Naive thymus-derived CD4-positive, alpha-beta T cell (primary cell): ENCODE results near the gene ANKRD45. TPM values are rescaled to one million over a fixed set of nuclear protein-coding genes. Genes with fewer than 3 reads are reported as not detected.
"Not testable (repeated sequence)": the region's sequence is repeated elsewhere in the genome, so short reads cannot be mapped to it uniquely, and the experiment has no call there.

Experiments used
- ATAC-seq: fragments of 150-1000 bp; cut with Tn5 transposase; 2 replicates; pipeline ENCODE4 v1.10.0; 2021; ENCODE audit warnings: mild to moderate bottlenecking, moderate library complexity
- CTCF ChIA-PET: fragments of 350-600 bp; sonication (Branson Sonifier 250); formaldehyde crosslinking; loops from one replicate; lab custom pipeline; 2021; ENCODE audit warnings: antibody characterized with exemption; lab: Charles Lee
- POLR2A ChIA-PET: fragments of 350-600 bp; sonication (Branson Sonifier 250); formaldehyde crosslinking; loops from one replicate; lab custom pipeline; 2021; ENCODE audit warnings: antibody characterized with exemption, inconsistent platforms; lab: Charles Lee
- DNase-seq, 9 donors: peaks; one replicate each; pipeline versions ENCODE4 v3.0.0 to v3.0.0-alpha.2; 2020 to 2022; ENCODE audit warnings: mixed read lengths in 1 of 9
- H3K27ac ChIP-seq: one replicate; pipeline ENCODE4 v1.7.0; 2013; ENCODE audit warnings: mild to moderate bottlenecking, low read depth, low read length, moderate library complexity
- H3K27me3 ChIP-seq, 2 donors: one replicate each; pipeline ENCODE4 v1.7.0; 2013; ENCODE audit warnings: low read length in 2 of 2, mild to moderate bottlenecking in 2 of 2, moderate library complexity in 2 of 2; ENCODE audit not compliant: control insufficient read depth in 2 of 2, insufficient read depth in 2 of 2
- H3K36me3 ChIP-seq, 3 experiments: 1 replicate in 2 of 3; 2 replicates in 1 of 3; pipeline ENCODE4 v1.7.0; 2013; ENCODE audit warnings: low read length in 3 of 3, mild to moderate bottlenecking in 3 of 3, moderate library complexity in 1 of 3; ENCODE audit not compliant: insufficient read depth in 3 of 3, control insufficient read depth in 2 of 3
- H3K4me1 ChIP-seq, 2 donors: one replicate each; pipeline ENCODE4 v1.7.0; 2013; ENCODE audit warnings: low read length in 2 of 2, mild to moderate bottlenecking in 2 of 2, moderate library complexity in 1 of 2; ENCODE audit not compliant: control insufficient read depth in 2 of 2, insufficient read depth in 2 of 2
- H3K4me3 ChIP-seq: 2 replicates; pipeline ENCODE4 v1.7.0; 2013; ENCODE audit warnings: mild to moderate bottlenecking, low read length
- H3K9me3 ChIP-seq, 3 experiments: 1 replicate in 2 of 3; 2 replicates in 1 of 3; pipeline ENCODE4 v1.7.0; 2013; ENCODE audit warnings: low read length in 3 of 3; ENCODE audit not compliant: control insufficient read depth in 2 of 3
- H3K27ac Mint-ChIP-seq, 9 donors: one replicate each; pipeline ENCODE4 v1.8.0; 2020 to 2022; ENCODE audit warnings: mixed read lengths in 9 of 9, mild to moderate bottlenecking in 8 of 9, moderate library complexity in 5 of 9, inconsistent platforms in 2 of 9
- H3K27me3 Mint-ChIP-seq, 5 donors: one replicate each; pipeline ENCODE4 v1.8.0; 2021 to 2022; ENCODE audit warnings: mixed read lengths in 5 of 5, mild to moderate bottlenecking in 1 of 5
- H3K36me3 Mint-ChIP-seq, 5 donors: one replicate each; pipeline ENCODE4 v1.8.0; 2020 to 2022; ENCODE audit warnings: mixed read lengths in 5 of 5, mild to moderate bottlenecking in 3 of 5, inconsistent platforms in 1 of 5
- H3K4me1 Mint-ChIP-seq, 7 donors: one replicate each; pipeline ENCODE4 v1.8.0; 2020 to 2022; ENCODE audit warnings: mixed read lengths in 7 of 7, mild to moderate bottlenecking in 3 of 7, inconsistent platforms in 1 of 7
- H3K4me3 Mint-ChIP-seq, 10 donors: one replicate each; pipeline ENCODE4 v1.8.0; 2020 to 2022; ENCODE audit warnings: mild to moderate bottlenecking in 10 of 10, mixed read lengths in 10 of 10, moderate library complexity in 6 of 10, inconsistent platforms in 2 of 10
- H3K9me3 Mint-ChIP-seq, 11 donors: one replicate each; pipeline ENCODE4 v1.8.0; 2020 to 2022; ENCODE audit warnings: mixed read lengths in 11 of 11, mild to moderate bottlenecking in 4 of 11, inconsistent platforms in 1 of 11, moderate library complexity in 1 of 11
- intact Hi-C, 2 donors: fragments of 100-400 bp; cut with micrococcal nuclease; formaldehyde crosslinking; loops; one replicate each; pipeline ENCODE4 v1.15.1; 2023
- polyA plus RNA-seq, 2 donors: library from polyadenylated mRNA; unstranded; fragments of 300-500 nt; fragmentation: Illumina TruSeq; gene quantifications; one replicate each; pipeline ENCODE4 v1.2.3, GENCODE V29; 2021
- total RNA-seq, 6 experiments: library from RNA in 5 of 6; stranded (reverse) in 5 of 6; gene quantifications; 1 replicate in 5 of 6; 2 replicates in 1 of 6; pipeline ENCODE4 v1.2.3 and lab custom pipeline; 2021 to 2026

ANKRD45 gene
- total and polyA plus RNA-seq, 7 experiments from 2014 or later = not detected

- H3K27me3 ChIP-seq, intact Hi-C loops, H3K36me3 ChIP-seq, DNase-seq, H3K36me3 Mint-ChIP-seq, POLR2A ChIA-PET, H3K4me1 Mint-ChIP-seq, H3K27ac Mint-ChIP-seq, H3K4me1 ChIP-seq, ATAC-seq, H3K27me3 Mint-ChIP-seq, H3K27ac ChIP-seq, CTCF ChIA-PET, H3K9me3 ChIP-seq, H3K4me3 Mint-ChIP-seq, H3K4me3 ChIP-seq: not testable (repeated sequence)
- H3K9me3 Mint-ChIP-seq = peaks cover 0 to 32% (median 8%) of the 10 kb centered on the region in 11 donors
Measured at GRCh38 chr1:173613086-173613485, 56.6 kb downstream of the ANKRD45 start.

- Histone ChIP-seq H3K27me3 (no peaks in the 10 kb centered on the region), H3K4me3 (no peak overlapping the region), H3K27ac (no peak overlapping the region), H3K9me3 (no peaks in the 10 kb centered on the region), H3K4me1 (no peaks in the 10 kb centered on the region), H3K36me3 (no peaks in the 10 kb centered on the region)
- ChIA-PET POLR2A (no interaction called here), CTCF (no interaction called here)
- intact Hi-C loops = no loop called here
- H3K27me3 Mint-ChIP-seq = peaks cover 0 to 9% (median 7%) of the 10 kb centered on the region in 5 donors
- ATAC-seq (no peak), DNase-seq (no peak)
- H3K9me3 Mint-ChIP-seq = peaks cover 0 to 11% (median 4%) of the 10 kb centered on the region in 11 donors
- H3K4me1 Mint-ChIP-seq = peaks cover 0 to 4% (median 0%) of the 10 kb centered on the region in 7 donors
- H3K4me3 Mint-ChIP-seq = no peak overlapping the region
- H3K27ac Mint-ChIP-seq = no peak overlapping the region
- peaks cover 0 to 2% (median 0%) of the 10 kb centered on the region in 5 donors for H3K36me3 Mint-ChIP-seq
Measured at GRCh38 chr1:173608503-173609216, 61.0 kb downstream of the ANKRD45 start.

- Mint-ChIP-seq H3K4me3 (no peak within 1 kb of the TSS), H3K27ac (no peak within 1 kb of the TSS), H3K36me3 (no peaks in the 10 kb centered on the region), H3K4me1 (peaks cover 0 to 16% (median 4%) of the 10 kb centered on the region in 7 donors), H3K27me3 (peaks cover 0 to 10% (median 9%) of the 10 kb centered on the region in 5 donors), H3K9me3 (no peaks in the 10 kb centered on the region)
- Histone ChIP-seq H3K9me3 (no peaks in the 10 kb centered on the region), H3K27ac (no peak within 1 kb of the TSS), H3K36me3 (no peaks in the 10 kb centered on the region), H3K4me1 (no peaks in the 10 kb centered on the region), H3K27me3 (no peaks in the 10 kb centered on the region), H3K4me3 (no peak within 1 kb of the TSS)
- POLR2A ChIA-PET = no interaction called here
- intact Hi-C loops = no loop called here
- ATAC-seq (no peak), DNase-seq (no peak)
- CTCF ChIA-PET = interaction anchor here (0.7 kb wide), 1 partner anchor 221 kb away, joined by 3 read pairs; no protein-coding TSS in a partner anchor
Measured at GRCh38 chr1:173603056-173603591, 66.5 kb downstream of the ANKRD45 start, which contains the start of gene SLC9C2. Gene SLC9C2 (minus strand): TSS chr1:173603072. CDS start chr1:173601776, 1,296 bp downstream.

DNA sequence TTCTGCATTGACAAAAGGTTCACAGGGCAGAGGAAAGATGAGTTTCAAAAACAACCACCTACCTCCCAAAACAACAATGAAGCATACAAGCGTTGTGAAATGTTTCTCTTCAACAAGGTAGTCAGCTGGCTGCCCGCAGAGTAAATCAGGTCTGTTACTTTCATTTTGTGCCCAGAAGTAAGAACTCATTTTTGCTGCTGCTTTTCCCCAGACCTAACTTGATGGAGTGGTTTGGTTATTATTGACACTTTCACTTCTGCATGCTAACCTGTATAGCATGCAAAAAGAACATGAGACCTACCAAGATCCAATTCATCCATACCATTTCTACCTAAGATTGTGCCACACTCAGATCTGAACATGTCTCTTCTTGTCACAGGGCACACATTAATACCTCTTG is 68.1 kb downstream of the ANKRD45 start:
- DNase-seq = no peak
- Mint-ChIP-seq H3K9me3 (no peaks in the 10 kb centered on the region), H3K27ac (no peak overlapping the region), H3K27me3 (peaks cover 0 to 12% (median 9%) of the 10 kb centered on the region in 5 donors), H3K4me1 (peaks cover 0 to 16% (median 4%) of the 10 kb centered on the region in 7 donors), H3K4me3 (no peak overlapping the region), H3K36me3 (no peaks in the 10 kb centered on the region)
- intact Hi-C loops = no loop called here
- H3K36me3 ChIP-seq = no peaks in the 10 kb centered on the region
- ChIA-PET CTCF (no interaction called here), POLR2A (no interaction called here)
- H3K27ac ChIP-seq = no peak overlapping the region
- H3K27me3 ChIP-seq = no peaks in the 10 kb centered on the region
- H3K9me3 ChIP-seq = no peaks in the 10 kb centered on the region
- H3K4me3 ChIP-seq = no peak overlapping the region
- no peak for ATAC-seq
- H3K4me1 ChIP-seq = no peaks in the 10 kb centered on the region

DNA sequence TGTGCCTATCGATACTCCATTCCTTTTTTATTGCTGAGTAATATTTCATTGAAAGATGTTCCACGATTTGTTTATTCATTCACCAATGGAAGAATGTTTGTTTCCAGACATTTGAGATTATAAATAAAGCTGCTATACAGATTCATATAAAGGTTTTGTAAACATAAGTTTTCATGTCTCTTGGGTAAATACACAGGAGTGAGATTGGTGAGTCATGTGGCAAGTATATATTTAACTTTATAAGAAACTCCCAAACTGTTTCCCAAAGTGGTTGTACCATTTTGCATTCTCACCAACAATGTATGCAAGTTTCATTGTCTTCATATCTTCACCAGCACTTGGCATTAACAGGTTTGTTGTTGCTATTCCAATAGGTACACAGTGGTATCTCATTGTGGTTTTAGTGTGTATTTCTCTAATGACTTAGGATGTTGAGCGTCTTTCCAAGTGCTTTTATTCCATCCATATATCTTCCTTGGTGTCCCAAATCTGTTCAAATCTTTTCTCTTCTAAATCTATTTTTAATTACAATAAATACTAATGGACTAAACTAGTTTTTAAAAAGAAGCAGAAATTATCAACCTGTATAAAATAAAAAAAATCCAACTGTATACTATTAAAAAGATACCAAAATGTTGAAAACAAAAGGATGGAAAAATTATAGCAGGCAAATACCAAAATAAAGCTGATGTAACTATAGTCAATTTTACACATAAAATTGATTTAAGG is 73.4 kb downstream of the ANKRD45 start:
- peaks cover 0 to 27% (median 6%) of the 10 kb centered on the region in 5 donors for H3K27me3 Mint-ChIP-seq
- no peaks in the 10 kb centered on the region for H3K4me1 ChIP-seq
- ATAC-seq (no peak), DNase-seq (no peak)
- H3K4me3 ChIP-seq = no peak overlapping the region
- POLR2A ChIA-PET = no interaction called here
- H3K36me3 Mint-ChIP-seq = no peaks in the 10 kb centered on the region
- intact Hi-C loops = no loop called here
- no peaks in the 10 kb centered on the region for H3K27me3 ChIP-seq
- no peaks in the 10 kb centered on the region for H3K36me3 ChIP-seq
- H3K9me3 ChIP-seq = no peaks in the 10 kb centered on the region
- H3K4me1 Mint-ChIP-seq = peaks cover 0 to 2% (median 0%) of the 10 kb centered on the region in 7 donors
- peaks cover 0 to 5% (median 0%) of the 10 kb centered on the region in 11 donors for H3K9me3 Mint-ChIP-seq
- H3K4me3 Mint-ChIP-seq = no peak overlapping the region
- CTCF ChIA-PET = no interaction called here
- H3K27ac ChIP-seq = no peak overlapping the region
- no peak overlapping the region for H3K27ac Mint-ChIP-seq

GRCh38 chr1:173591138-173591537 is 78.5 kb downstream of the ANKRD45 start:
- H3K9me3 Mint-ChIP-seq, H3K4me3 Mint-ChIP-seq, CTCF ChIA-PET, intact Hi-C loops, H3K36me3 Mint-ChIP-seq, H3K4me3 ChIP-seq, H3K4me1 ChIP-seq, H3K9me3 ChIP-seq, H3K36me3 ChIP-seq, ATAC-seq, H3K27me3 ChIP-seq, POLR2A ChIA-PET, DNase-seq, H3K27ac ChIP-seq, H3K27ac Mint-ChIP-seq, H3K4me1 Mint-ChIP-seq: not testable (repeated sequence)
- H3K27me3 Mint-ChIP-seq = peaks cover 0 to 25% (median 4%) of the 10 kb centered on the region in 5 donors
